Uterus (tissue), 2 donors: ENCODE data around the gene ZFAND4.

ENCODE experiments used
- CTCF ChIP-seq, 4 experiments: fragments of 200-600 bp in 2 of 4; fragments of 450-650 bp in 2 of 4; sonication (generic) in 2 of 4; IDR thresholded peaks; one replicate each; pipeline ENCODE4 v1.5.1; 2016 to 2019; ENCODE audit warnings: antibody characterized with exemption in 4 of 4, mild to moderate bottlenecking in 2 of 4, moderate library complexity in 1 of 4
- POLR2A ChIP-seq, 2 donors: fragments of 450-650 bp; IDR thresholded peaks; one replicate each; pipeline ENCODE4 v1.6.1; 2016; ENCODE audit warnings: antibody characterized with exemption in 2 of 2, mild to moderate bottlenecking in 1 of 2, moderate library complexity in 1 of 2

- no peak for TF ChIP-seq CTCF (IDR thresholded peaks at IDR 0.05)
- no peak for TF ChIP-seq POLR2A (IDR thresholded peaks at IDR 0.05)
Observed at GRCh38 chr10:45580371-45581215, 92.0 kb downstream of the ZFAND4 start.
